ENCODE results near the gene ZFYVE19.

The ZFYVE19 gene

GRCh38 chr15:40803076-40803475, 3.8 kb upstream of the ZFYVE19 start:
- H3K27ac ChIP-seq: no peak overlapping the region
- TF ChIP-seq CTCF (IDR thresholded peaks at IDR 0.05): no peak
- DNase-seq (ENCODE audit: low spot score): no peak
- no peak overlapping the region for H3K4me3 ChIP-seq

- no peak for DNase-seq (ENCODE audit: low spot score)
- TF ChIP-seq CTCF (IDR thresholded peaks at IDR 0.05): no peak
- Histone ChIP-seq H3K27ac (no peak overlapping the region), H3K4me3 (no peak overlapping the region)
Measured at GRCh38 chr15:40803688-40804087, 3.2 kb upstream of the ZFYVE19 start.

GRCh38 chr15:40806672-40807027, 239 bp upstream of the ZFYVE19 start:
- peak overlapping the region; percentile 81 to 94 for H3K27ac ChIP-seq
- no peak for TF ChIP-seq CTCF (IDR thresholded peaks at IDR 0.05)
- DNase-seq (ENCODE audit: low spot score): no peak

GRCh38 chr15:40807888-40808461, 1.1 kb downstream of the ZFYVE19 start:
- no peak for TF ChIP-seq CTCF (IDR thresholded peaks at IDR 0.05)
- no peak for DNase-seq (ENCODE audit: low spot score)
- peak overlapping the region; percentile 81 to 94 for H3K27ac ChIP-seq
- H3K4me3 ChIP-seq: peak overlapping the region; percentile 84

More at GRCh38 chr15:40806672-40807027, 239 bp upstream of the ZFYVE19 start:
- H3K4me3 ChIP-seq: peak overlapping the region; percentile 84

GRCh38 chr15:40808861-40809450, 2.1 kb downstream of the ZFYVE19 start:
- no peak for TF ChIP-seq CTCF (IDR thresholded peaks at IDR 0.05)
- DNase-seq (ENCODE audit: low spot score): no peak
- Histone ChIP-seq H3K4me3 (no peak overlapping the region), H3K27ac (no peak overlapping the region)

- TF ChIP-seq CTCF (IDR thresholded peaks at IDR 0.05): no peak
- no peak overlapping the region for H3K4me3 ChIP-seq
- DNase-seq (ENCODE audit: low spot score): no peak
- no peak overlapping the region for H3K27ac ChIP-seq
Measured at GRCh38 chr15:40812721-40813425, 6.0 kb downstream of the ZFYVE19 start.

Data from coronary artery (tissue), 2 donors.